Measurements from ENCODE around the gene SLC35G6.

SLC35G6 gene

GRCh38 chr17:7462474-7463371 lies 18.5 kb upstream of the SLC35G6 start:
- no peak overlapping the region for H3K4me2 ChIP-seq (ENCODE audit: low read length)
- no peak overlapping the region for H3K9ac ChIP-seq (ENCODE audit: low read length)
- no peaks in the 10 kb centered on the region for H3K36me3 ChIP-seq (replicated peaks; ENCODE audit: low read depth, low read length)
- TF ChIP-seq CTCF (IDR thresholded peaks at IDR 0.05; ENCODE audit: low read depth, low read length) = no peak
- no peak for TF ChIP-seq EZH2phosphoT487 (IDR thresholded peaks at IDR 0.05; ENCODE audit: low read depth)
- no peaks in the 10 kb centered on the region for H3K4me1 ChIP-seq (ENCODE audit: low read length)
- H3K9me3 ChIP-seq (ENCODE audit: insufficient read depth, low read length) = no peaks in the 10 kb centered on the region
- H4K20me1 ChIP-seq (ENCODE audit: insufficient read depth, low read length) = no peaks in the 10 kb centered on the region
- no peak overlapping the region for H2AFZ ChIP-seq (ENCODE audit: low read depth, low read length)
- no peaks in the 10 kb centered on the region for H3K79me2 ChIP-seq (ENCODE audit: low read length)
- no peak overlapping the region for H3K27ac ChIP-seq (ENCODE audit: low read length)
- H3K4me3 ChIP-seq (ENCODE audit: low read length) = no peak overlapping the region
- H3K27me3 ChIP-seq (ENCODE audit: low read depth, low read length) = no peaks in the 10 kb centered on the region

- no peaks in the 10 kb centered on the region for H4K20me1 ChIP-seq (ENCODE audit: insufficient read depth, low read length)
- H3K27ac ChIP-seq (ENCODE audit: low read length) = no peak overlapping the region
- no peak overlapping the region for H3K4me3 ChIP-seq (ENCODE audit: low read length)
- H3K9ac ChIP-seq (ENCODE audit: low read length) = no peak overlapping the region
- no peaks in the 10 kb centered on the region for H3K27me3 ChIP-seq (ENCODE audit: low read depth, low read length)
- H3K79me2 ChIP-seq (ENCODE audit: low read length) = no peaks in the 10 kb centered on the region
- H3K4me2 ChIP-seq (ENCODE audit: low read length) = no peak overlapping the region
- TF ChIP-seq EZH2phosphoT487 (IDR thresholded peaks at IDR 0.05; ENCODE audit: low read depth) (no peak), CTCF (IDR thresholded peaks at IDR 0.05; ENCODE audit: low read depth, low read length) (no peak)
- H3K9me3 ChIP-seq (ENCODE audit: insufficient read depth, low read length) = no peaks in the 10 kb centered on the region
- H2AFZ ChIP-seq (ENCODE audit: low read depth, low read length) = no peak overlapping the region
- H3K4me1 ChIP-seq (ENCODE audit: low read length) = no peaks in the 10 kb centered on the region
- no peaks in the 10 kb centered on the region for H3K36me3 ChIP-seq (replicated peaks; ENCODE audit: low read depth, low read length)
These were observed 17.8 kb upstream of the SLC35G6 start for GRCh38 chr17:7463372-7463846.

GRCh38 chr17:7464081-7464480 lies 17.2 kb upstream of the SLC35G6 start:
- no peak overlapping the region for H3K27ac ChIP-seq (ENCODE audit: low read length)
- no peaks in the 10 kb centered on the region for H4K20me1 ChIP-seq (ENCODE audit: insufficient read depth, low read length)
- H3K27me3 ChIP-seq (ENCODE audit: low read depth, low read length) = no peaks in the 10 kb centered on the region
- no peak overlapping the region for H3K4me3 ChIP-seq (ENCODE audit: low read length)
- no peak overlapping the region for H3K9ac ChIP-seq (ENCODE audit: low read length)
- H2AFZ ChIP-seq (ENCODE audit: low read depth, low read length) = no peak overlapping the region
- H3K4me1 ChIP-seq (ENCODE audit: low read length) = no peaks in the 10 kb centered on the region
- H3K36me3 ChIP-seq (replicated peaks; ENCODE audit: low read depth, low read length) = no peaks in the 10 kb centered on the region
- H3K9me3 ChIP-seq (ENCODE audit: insufficient read depth, low read length) = no peaks in the 10 kb centered on the region
- H3K4me2 ChIP-seq (ENCODE audit: low read length) = no peak overlapping the region
- no peak for TF ChIP-seq EZH2phosphoT487 (IDR thresholded peaks at IDR 0.05; ENCODE audit: low read depth)
- no peak for TF ChIP-seq CTCF (IDR thresholded peaks at IDR 0.05; ENCODE audit: low read depth, low read length)
- no peaks in the 10 kb centered on the region for H3K79me2 ChIP-seq (ENCODE audit: low read length)

- no peak overlapping the region for H3K27ac ChIP-seq (ENCODE audit: low read length)
- no peak overlapping the region for H3K4me2 ChIP-seq (ENCODE audit: low read length)
- H3K9ac ChIP-seq (ENCODE audit: low read length) = no peak overlapping the region
- H3K36me3 ChIP-seq (replicated peaks; ENCODE audit: low read depth, low read length) = no peaks in the 10 kb centered on the region
- H3K9me3 ChIP-seq (ENCODE audit: insufficient read depth, low read length) = no peaks in the 10 kb centered on the region
- no peaks in the 10 kb centered on the region for H3K27me3 ChIP-seq (ENCODE audit: low read depth, low read length)
- H3K4me1 ChIP-seq (ENCODE audit: low read length) = no peaks in the 10 kb centered on the region
- no peak overlapping the region for H3K4me3 ChIP-seq (ENCODE audit: low read length)
- H3K79me2 ChIP-seq (ENCODE audit: low read length) = no peaks in the 10 kb centered on the region
- no peak for TF ChIP-seq EZH2phosphoT487 (IDR thresholded peaks at IDR 0.05; ENCODE audit: low read depth)
- no peak overlapping the region for H2AFZ ChIP-seq (ENCODE audit: low read depth, low read length)
- H4K20me1 ChIP-seq (ENCODE audit: insufficient read depth, low read length) = no peaks in the 10 kb centered on the region
These were observed 15.5 kb upstream of the SLC35G6 start for GRCh38 chr17:7465597-7466275.
